IPS-15b (cell line): ENCODE results near the gene GOLGA6L10.
"Not testable (repeated sequence)": the region's sequence is repeated elsewhere in the genome, so short reads cannot be mapped to it uniquely, and the experiment has no call there.

Experiments used
- H3K27me3 ChIP-seq: one replicate; pipeline ENCODE4 v1.6.1; 2013; ENCODE audit warnings: low read length; ENCODE audit not compliant: control insufficient read depth, insufficient read depth
- H3K36me3 ChIP-seq: one replicate; pipeline ENCODE4 v1.6.1; 2013; ENCODE audit warnings: low read length; ENCODE audit not compliant: control insufficient read depth, insufficient read depth
- H3K4me1 ChIP-seq: one replicate; pipeline ENCODE4 v1.6.1; 2013; ENCODE audit warnings: mild to moderate bottlenecking, low read length; ENCODE audit not compliant: control insufficient read depth, insufficient read depth
- H3K4me3 ChIP-seq: one replicate; pipeline ENCODE4 v1.5.1; 2013; ENCODE audit warnings: low read depth, low read length
- H3K9ac ChIP-seq: one replicate; pipeline ENCODE4 v1.6.1; 2013; ENCODE audit warnings: low read depth, mild to moderate bottlenecking, low read length
- H3K9me3 ChIP-seq: one replicate; pipeline ENCODE4 v1.6.1; 2013; ENCODE audit warnings: mild to moderate bottlenecking, low read length; ENCODE audit not compliant: control insufficient read depth, insufficient read depth

The GOLGA6L10 gene

GRCh38 chr15:82367790-82368189 lies 18.5 kb upstream of the GOLGA6L10 start:
- not testable (repeated sequence) for H3K4me1 ChIP-seq, H3K9me3 ChIP-seq, H3K9ac ChIP-seq, H3K27me3 ChIP-seq, H3K4me3 ChIP-seq, H3K36me3 ChIP-seq

GRCh38 chr15:82365692-82366323 lies 16.5 kb upstream of the GOLGA6L10 start:
- H3K9ac ChIP-seq, H3K9me3 ChIP-seq, H3K36me3 ChIP-seq: not testable (repeated sequence)

GRCh38 chr15:82364548-82364947 lies 15.3 kb upstream of the GOLGA6L10 start:
- not testable (repeated sequence) for H3K9ac ChIP-seq, H3K4me1 ChIP-seq, H3K36me3 ChIP-seq, H3K27me3 ChIP-seq, H3K9me3 ChIP-seq, H3K4me3 ChIP-seq

More at GRCh38 chr15:82365692-82366323, 16.5 kb upstream of the GOLGA6L10 start:
- not testable (repeated sequence) for H3K27me3 ChIP-seq, H3K4me3 ChIP-seq, H3K4me1 ChIP-seq

GRCh38 chr15:82362790-82363189 lies 13.5 kb upstream of the GOLGA6L10 start:
- not testable (repeated sequence) for H3K9ac ChIP-seq, H3K9me3 ChIP-seq, H3K4me3 ChIP-seq, H3K4me1 ChIP-seq, H3K36me3 ChIP-seq, H3K27me3 ChIP-seq

- not testable (repeated sequence) for H3K4me1 ChIP-seq, H3K9me3 ChIP-seq, H3K9ac ChIP-seq, H3K36me3 ChIP-seq, H3K27me3 ChIP-seq, H3K4me3 ChIP-seq
Measured at GRCh38 chr15:82360618-82361017, 11.3 kb upstream of the GOLGA6L10 start.

GRCh38 chr15:82355055-82355454 lies 5.8 kb upstream of the GOLGA6L10 start:
- H3K36me3 ChIP-seq, H3K9ac ChIP-seq, H3K4me3 ChIP-seq, H3K27me3 ChIP-seq, H3K4me1 ChIP-seq, H3K9me3 ChIP-seq: not testable (repeated sequence)

GRCh38 chr15:82354546-82354945 lies 5.3 kb upstream of the GOLGA6L10 start:
- H3K9me3 ChIP-seq, H3K4me1 ChIP-seq, H3K36me3 ChIP-seq, H3K9ac ChIP-seq, H3K27me3 ChIP-seq: not testable (repeated sequence)
- H3K4me3 ChIP-seq, result peak overlapping the region; percentile 32

- not testable (repeated sequence) for H3K9ac ChIP-seq, H3K4me3 ChIP-seq, H3K4me1 ChIP-seq, H3K27me3 ChIP-seq, H3K9me3 ChIP-seq, H3K36me3 ChIP-seq
Measured at GRCh38 chr15:82347645-82348044, 1.6 kb downstream of the GOLGA6L10 start.

GRCh38 chr15:82345176-82345575 lies 4.1 kb downstream of the GOLGA6L10 start:
- not testable (repeated sequence) for H3K4me1 ChIP-seq, H3K27me3 ChIP-seq, H3K9me3 ChIP-seq, H3K9ac ChIP-seq, H3K4me3 ChIP-seq, H3K36me3 ChIP-seq

GRCh38 chr15:82344421-82344820 lies 4.9 kb downstream of the GOLGA6L10 start:
- not testable (repeated sequence) for H3K4me3 ChIP-seq, H3K9ac ChIP-seq, H3K27me3 ChIP-seq, H3K36me3 ChIP-seq, H3K9me3 ChIP-seq, H3K4me1 ChIP-seq

GRCh38 chr15:82343851-82344250 lies 5.4 kb downstream of the GOLGA6L10 start:
- not testable (repeated sequence) for H3K4me1 ChIP-seq, H3K36me3 ChIP-seq, H3K4me3 ChIP-seq, H3K9me3 ChIP-seq, H3K27me3 ChIP-seq, H3K9ac ChIP-seq

- not testable (repeated sequence) for H3K9ac ChIP-seq, H3K27me3 ChIP-seq, H3K4me1 ChIP-seq, H3K9me3 ChIP-seq, H3K36me3 ChIP-seq, H3K4me3 ChIP-seq
Measured at GRCh38 chr15:82342632-82343374, 6.5 kb downstream of the GOLGA6L10 start.
